GM12878 (cell line): Measurements from ENCODE around the gene PTPRD.

ENCODE experiments used
- BMI1 ChIP-seq: fragments of 450-650 bp; IDR thresholded peaks from 2 replicates; pipeline ENCODE4 v1.6.1; 2016; ENCODE audit warnings: mild to moderate bottlenecking, moderate library complexity, borderline replicate concordance
- CTCF ChIP-seq, 3 experiments: IDR thresholded peaks in 2 of 3; conservative IDR thresholded peaks in 1 of 3; 2 replicates each; pipeline ENCODE4 v1.5.1; 2011; ENCODE audit warnings: low read depth in 3 of 3, low read length in 3 of 3, mild to moderate bottlenecking in 3 of 3, control low read depth in 2 of 3, moderate library complexity in 2 of 3, inconsistent platforms in 1 of 3, mixed read lengths in 1 of 3; ENCODE audit not compliant: control insufficient read depth in 2 of 3, insufficient read depth in 1 of 3; ENCODE audit errors: extremely low read depth in 1 of 3

GRCh38 chr9:10135553-10135952 lies 477.2 kb downstream of the PTPRD start:
- no peak for TF ChIP-seq CTCF (IDR thresholded peaks at IDR 0.05 in 2 of 3, conservative IDR thresholded peaks at IDR 0.05 in 1 of 3; ENCODE audit: control insufficient read depth in 2 of 3, extremely low read depth in 1 of 3, insufficient read depth in 1 of 3, low read depth in 3 of 3, low read length in 3 of 3)
- TF ChIP-seq BMI1, result no peak
